K562 (cell line): Measurements from ENCODE around the gene HPD. TPM values are rescaled to one million over a fixed set of nuclear protein-coding genes. Genes with fewer than 3 reads are reported as not detected.
A peak's percentile ranks its signal among the peaks of the same experiment; 100 is the strongest.

ENCODE experiments used
- ATAC-seq: fragments of 200-7000 bp; cut with Tn5 transposase; 3 replicates; pipeline ENCODE4 v1.9.1; 2020; ENCODE audit warnings: moderate library complexity
- BruUV-seq: library from RNA; stranded (reverse); fragments of 400-500 nt; replicated peaks from 2 replicates; lab custom pipeline; 2021; lab: Mats Ljungman, UMichigan
- CTCF ChIA-PET: fragments of 300-600 bp; formaldehyde crosslinking; extraction: SDS; loops from one replicate; lab custom pipeline; 2021; ENCODE audit warnings: low intra/inter-chr PET ratio; lab: Yijun Ruan, JAX
- POLR2A ChIA-PET: fragments of 300-600, 350-650 bp; sonication (Branson Sonifier 250); formaldehyde crosslinking; extraction: SDS; loops from one replicate; lab custom pipeline; 2021; ENCODE audit warnings: antibody characterized with exemption, inconsistent platforms; lab: Yijun Ruan, JAX
- DNase-seq, 4 experiments: peaks; one replicate each; pipeline versions ENCODE4 v3.0.0 to v3.0.0-alpha.2; 2011 to 2018; ENCODE audit warnings: low spot score in 3 of 4, mixed read lengths in 3 of 4; ENCODE audit errors: extremely low read depth in 1 of 4
- FAIRE-seq: peaks from 2 replicates; lab custom pipeline; 2011; peaks lifted over from hg19 to GRCh38; lab: Jason Lieb, UNC
- H2AFZ ChIP-seq: 2 replicates; pipeline ENCODE4 v1.6.0; 2011; ENCODE audit warnings: low read depth, low read length, control low read depth, inconsistent platforms
- H3K27ac ChIP-seq: fragments of 200-600 bp; 3 replicates; pipeline ENCODE4 v1.8.0; 2011; ENCODE audit warnings: low read depth, mild to moderate bottlenecking, control low read depth, inconsistent platforms, low read length, moderate library complexity, mixed read lengths; ENCODE audit errors: extremely low read depth
- H3K27me3 ChIP-seq, 2 experiments: fragments of 300-600 bp in 1 of 2; 2 replicates in 1 of 2; 3 replicates in 1 of 2; pipeline versions ENCODE4 v1.6.0 to v1.8.0; 2011; ENCODE audit warnings: inconsistent platforms in 2 of 2, low read length in 2 of 2, mild to moderate bottlenecking in 1 of 2, mixed read lengths in 1 of 2, moderate library complexity in 1 of 2; ENCODE audit not compliant: control insufficient read depth in 2 of 2, insufficient read depth in 2 of 2
- H3K36me3 ChIP-seq: fragments of 300-600 bp; 3 replicates; pipeline ENCODE4 v1.8.0; 2011; ENCODE audit warnings: mild to moderate bottlenecking, low read length, inconsistent platforms; ENCODE audit not compliant: control insufficient read depth, insufficient read depth
- H3K4me1 ChIP-seq, 2 experiments: fragments of 200-600 bp in 1 of 2; replicated peaks in 1 of 2; 2 replicates in 1 of 2; 3 replicates in 1 of 2; pipeline versions ENCODE4 v1.5.1 to v1.8.0; 2011; ENCODE audit warnings: inconsistent platforms in 2 of 2, low read length in 2 of 2, mild to moderate bottlenecking in 1 of 2, mixed read lengths in 1 of 2, moderate library complexity in 1 of 2; ENCODE audit not compliant: control insufficient read depth in 2 of 2, insufficient read depth in 2 of 2
- H3K4me2 ChIP-seq: 2 replicates; pipeline ENCODE4 v1.6.1; 2011; ENCODE audit warnings: low read length, control low read depth, inconsistent platforms, mixed read lengths; ENCODE audit not compliant: insufficient read depth
- H3K4me3 ChIP-seq: fragments of 200-600 bp; sonication (generic), shearing (Covaris generic); 2 replicates; pipeline ENCODE4 v1.5.1; 2016; ENCODE audit warnings: control low read depth, inconsistent platforms
- H3K79me2 ChIP-seq: fragments of 200-600 bp; 3 replicates; pipeline ENCODE4 v1.8.0; 2011; ENCODE audit warnings: low read length, inconsistent platforms; ENCODE audit not compliant: control insufficient read depth, insufficient read depth
- H3K9ac ChIP-seq, 2 experiments: 2 replicates each; pipeline versions ENCODE4 v1.6.0 to v1.6.1; 2011; ENCODE audit warnings: low read depth in 2 of 2, low read length in 2 of 2, control low read depth in 1 of 2, inconsistent platforms in 1 of 2, mild to moderate bottlenecking in 1 of 2, mixed read lengths in 1 of 2; ENCODE audit not compliant: insufficient read depth in 1 of 2
- H3K9me1 ChIP-seq: one replicate; pipeline ENCODE4 v1.6.0; 2011; ENCODE audit warnings: inconsistent platforms, mild to moderate bottlenecking, low read length, moderate library complexity; ENCODE audit not compliant: control insufficient read depth, insufficient read depth
- H3K9me3 ChIP-seq: replicated peaks from 2 replicates; pipeline ENCODE4 v1.5.1; 2011; ENCODE audit warnings: low read depth, low read length, inconsistent platforms; ENCODE audit not compliant: control insufficient read depth, insufficient read depth
- H4K20me1 ChIP-seq: replicated peaks from 2 replicates; pipeline ENCODE4 v1.6.1; 2011; ENCODE audit warnings: low read length, inconsistent platforms, mixed read lengths; ENCODE audit not compliant: control insufficient read depth, insufficient read depth
- DACH1 ChIP-seq: fragments of 450-650 bp; IDR thresholded peaks from 2 replicates; pipeline ENCODE4 v1.6.1; 2018; ENCODE audit not compliant: partially characterized antibody
- NFATC3 ChIP-seq: fragments of 450-650 bp; IDR thresholded peaks from 2 replicates; pipeline ENCODE4 v1.6.1; 2017; ENCODE audit warnings: mild to moderate bottlenecking
- POLR2G ChIP-seq: fragments of 200-400 bp; formaldehyde crosslinking; IDR thresholded peaks from 2 replicates; pipeline ENCODE4 v1.6.1; 2017; ENCODE audit warnings: low read depth, mild to moderate bottlenecking, antibody characterized with exemption, low read length, moderate library complexity
- RFX1 ChIP-seq: fragments of 450-650 bp; IDR thresholded peaks from 2 replicates; pipeline ENCODE4 v1.6.1; 2016; ENCODE audit warnings: mild to moderate bottlenecking, moderate library complexity
- TAF1 ChIP-seq: IDR thresholded peaks from 2 replicates; pipeline ENCODE4 v1.6.1; 2011; ENCODE audit warnings: mild to moderate bottlenecking, low read length, moderate library complexity; ENCODE audit not compliant: insufficient read depth, control insufficient read depth, severe bottlenecking; ENCODE audit errors: extremely low read depth
- ZNF282 ChIP-seq: sonication (generic); formaldehyde crosslinking; IDR thresholded peaks from 2 replicates; pipeline ENCODE4 v1.8.1; 2023; ENCODE audit warnings: missing genetic modification reagents
- whole genome bisulfite sequencing: fragments of 100-300 bp; shearing (Covaris generic); methylation state at CpG from one replicate; pipeline ENCODE4 v1.1.6; 2016; ENCODE audit warnings: low coverage, mixed read lengths; ENCODE audit not compliant: insufficient coverage; ENCODE audit errors: missing lambda C conversion rate; 5-methylcytosine and 5-hydroxymethylcytosine counted together
- in situ Hi-C: fragments of 300-500 bp; cut with MboI; formaldehyde crosslinking; loops from 4 replicates; pipeline ENCODE4 v1.15.0; 2018; ENCODE audit warnings: inconsistent platforms, mixed read lengths
- intact Hi-C: fragments of 100-400 bp; cut with micrococcal nuclease; formaldehyde crosslinking; loops from 2 replicates; pipeline ENCODE4 v1.14.2; 2022
- polyA plus RNA-seq, 8 experiments: library from polyadenylated mRNA; depleted of rRNA in 4 of 8; stranded (reverse) in 5 of 8; unstranded in 3 of 8; fragments of >200 nt; fragmentation: Nextera tagmentation in 2 of 8; fragmentation: Illumina TruSeq in 1 of 8; extraction: Ambion mirVana in 2 of 8; extraction: Trizol in 1 of 8; gene quantifications; 2 replicates each; pipeline versions ENCODE4 v1.2.1 to v1.2.3, GENCODE V29; 2011 to 2014; ENCODE audit warnings: inconsistent platforms in 1 of 8, missing spikeins in 1 of 8
- total RNA-seq, 7 experiments: library from RNA; depleted of rRNA in 6 of 7; stranded (reverse); fragments of >200 nt in 6 of 7; fragmentation: Illumina TruSeq in 2 of 7; extraction: Trizol in 2 of 7; gene quantifications; 2 replicates each; pipeline versions ENCODE4 v1.2.1 to v1.2.3, GENCODE V29; 2011 to 2021; ENCODE audit warnings: low replicate concordance in 1 of 7
- TF ChIP-seq, protein P1 (sequence below): fragments of 250-450 bp; sonication (Bioruptor Pico); IDR thresholded peaks from 2 replicates; pipeline ENCODE4 v1.9.0; 2021; ENCODE audit warnings: mild to moderate bottlenecking, inconsistent platforms
- TF ChIP-seq, protein P2 (sequence below): fragments of 250-450 bp; sonication (Bioruptor Pico); IDR thresholded peaks from 2 replicates; pipeline ENCODE4 v1.4.0; 2020; ENCODE audit warnings: mild to moderate bottlenecking
- TF ChIP-seq, protein P3 (sequence below): fragments of 250-450 bp; sonication (Bioruptor Pico); IDR thresholded peaks from 2 replicates; pipeline ENCODE4 v1.5.0; 2021

Gene HPD
- total and polyA plus RNA-seq, 9 of the 15 experiments (the other 6 are each of a cell fraction or from before 2014, with no cell fraction given) = 0.06 to 0.29 (median 0.07) TPM; not detected in 4

DNA sequence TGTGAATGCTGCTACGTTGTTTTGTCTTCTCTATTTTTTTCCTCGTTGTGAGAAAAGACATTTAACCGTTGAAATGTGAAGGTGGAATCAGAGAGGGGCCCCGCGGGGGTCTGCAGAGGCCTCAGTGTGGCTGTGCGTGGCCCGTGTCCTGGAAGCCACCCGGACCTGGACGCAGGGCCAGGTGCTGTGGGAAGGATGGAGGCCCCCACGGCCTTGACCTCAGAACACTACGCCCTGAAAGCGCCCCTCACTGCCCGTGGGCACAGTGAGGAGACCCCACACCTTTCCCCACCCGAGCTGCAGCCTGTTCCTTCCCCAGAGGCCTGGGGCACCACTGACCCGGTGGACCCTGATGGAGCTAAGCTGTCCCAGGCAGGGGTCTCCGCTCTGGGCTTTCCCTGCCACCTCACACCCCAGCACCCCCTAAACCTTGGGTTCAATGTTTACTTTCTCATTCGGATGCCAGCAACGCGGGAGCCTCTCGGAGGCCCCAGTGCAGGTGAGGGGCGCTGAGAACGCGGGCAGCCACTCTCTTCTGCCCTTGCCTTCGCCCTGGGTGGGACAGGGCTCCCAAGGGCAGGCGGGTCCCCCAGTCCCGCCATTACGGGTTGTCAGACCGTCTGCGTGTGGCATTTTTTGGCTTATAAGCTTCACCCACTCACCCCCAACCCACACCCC, 27.9 kb downstream of the HPD start:
- Histone ChIP-seq H3K4me2 (no peak overlapping the region), H4K20me1 (no peaks in the 10 kb centered on the region), H3K9me1 (no peaks in the 10 kb centered on the region), H2AFZ (no peak overlapping the region), H3K9ac (peak overlapping the region in 1 of 2 experiments; percentile 73; a peak in 1 of 4 replicates), H3K9me3 (no peaks in the 10 kb centered on the region), H3K27ac (no peak overlapping the region), H3K4me1 (peaks cover 0 to 21% of the 10 kb centered on the region in 2 experiments; a peak in 2 of 5 replicates), H3K4me3 (no peak overlapping the region), H3K27me3 (no peaks in the 10 kb centered on the region), H3K36me3 (peaks cover 61% of the 10 kb centered on the region; the same call in 2 of the 3 replicates), H3K79me2 (no peaks in the 10 kb centered on the region)
- FAIRE-seq = no peak
- intact Hi-C loops (no loop called here), in situ Hi-C loops (loop anchor here (25.0 kb wide), 1 partner anchor 1557 kb away; the partner anchor contains the start of gene KMT5A)
- no peak for DNase-seq
- CTCF ChIA-PET = no interaction called here
- no peak for ATAC-seq
- POLR2A ChIA-PET = interaction anchor here (0.6 kb wide), 1 partner anchor 24 kb away, joined by 4 read pairs; no protein-coding TSS in a partner anchor
- TSS peak; percentile 49 for BruUV-seq
- WGBS = 93% methylated on average over 17 of the region's 29 CpGs
- TF ChIP-seq TAF1 = no peak
- no peak for TF ChIP-seq ZNF282
- TF ChIP-seq, protein P1, sequence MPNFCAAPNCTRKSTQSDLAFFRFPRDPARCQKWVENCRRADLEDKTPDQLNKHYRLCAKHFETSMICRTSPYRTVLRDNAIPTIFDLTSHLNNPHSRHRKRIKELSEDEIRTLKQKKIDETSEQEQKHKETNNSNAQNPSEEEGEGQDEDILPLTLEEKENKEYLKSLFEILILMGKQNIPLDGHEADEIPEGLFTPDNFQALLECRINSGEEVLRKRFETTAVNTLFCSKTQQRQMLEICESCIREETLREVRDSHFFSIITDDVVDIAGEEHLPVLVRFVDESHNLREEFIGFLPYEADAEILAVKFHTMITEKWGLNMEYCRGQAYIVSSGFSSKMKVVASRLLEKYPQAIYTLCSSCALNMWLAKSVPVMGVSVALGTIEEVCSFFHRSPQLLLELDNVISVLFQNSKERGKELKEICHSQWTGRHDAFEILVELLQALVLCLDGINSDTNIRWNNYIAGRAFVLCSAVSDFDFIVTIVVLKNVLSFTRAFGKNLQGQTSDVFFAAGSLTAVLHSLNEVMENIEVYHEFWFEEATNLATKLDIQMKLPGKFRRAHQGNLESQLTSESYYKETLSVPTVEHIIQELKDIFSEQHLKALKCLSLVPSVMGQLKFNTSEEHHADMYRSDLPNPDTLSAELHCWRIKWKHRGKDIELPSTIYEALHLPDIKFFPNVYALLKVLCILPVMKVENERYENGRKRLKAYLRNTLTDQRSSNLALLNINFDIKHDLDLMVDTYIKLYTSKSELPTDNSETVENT = no peak
- TF ChIP-seq RFX1 = no peak
- no peak for TF ChIP-seq NFATC3
- TF ChIP-seq, protein P2, sequence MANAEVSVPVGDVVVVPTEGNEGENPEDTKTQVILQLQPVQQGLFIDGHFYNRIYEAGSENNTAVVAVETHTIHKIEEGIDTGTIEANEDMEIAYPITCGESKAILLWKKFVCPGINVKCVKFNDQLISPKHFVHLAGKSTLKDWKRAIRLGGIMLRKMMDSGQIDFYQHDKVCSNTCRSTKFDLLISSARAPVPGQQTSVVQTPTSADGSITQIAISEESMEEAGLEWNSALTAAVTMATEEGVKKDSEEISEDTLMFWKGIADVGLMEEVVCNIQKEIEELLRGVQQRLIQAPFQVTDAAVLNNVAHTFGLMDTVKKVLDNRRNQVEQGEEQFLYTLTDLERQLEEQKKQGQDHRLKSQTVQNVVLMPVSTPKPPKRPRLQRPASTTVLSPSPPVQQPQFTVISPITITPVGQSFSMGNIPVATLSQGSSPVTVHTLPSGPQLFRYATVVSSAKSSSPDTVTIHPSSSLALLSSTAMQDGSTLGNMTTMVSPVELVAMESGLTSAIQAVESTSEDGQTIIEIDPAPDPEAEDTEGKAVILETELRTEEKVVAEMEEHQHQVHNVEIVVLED (CRISPR knock-in tag) = no peak
- TF ChIP-seq DACH1 = no peak
- TF ChIP-seq, protein P3, sequence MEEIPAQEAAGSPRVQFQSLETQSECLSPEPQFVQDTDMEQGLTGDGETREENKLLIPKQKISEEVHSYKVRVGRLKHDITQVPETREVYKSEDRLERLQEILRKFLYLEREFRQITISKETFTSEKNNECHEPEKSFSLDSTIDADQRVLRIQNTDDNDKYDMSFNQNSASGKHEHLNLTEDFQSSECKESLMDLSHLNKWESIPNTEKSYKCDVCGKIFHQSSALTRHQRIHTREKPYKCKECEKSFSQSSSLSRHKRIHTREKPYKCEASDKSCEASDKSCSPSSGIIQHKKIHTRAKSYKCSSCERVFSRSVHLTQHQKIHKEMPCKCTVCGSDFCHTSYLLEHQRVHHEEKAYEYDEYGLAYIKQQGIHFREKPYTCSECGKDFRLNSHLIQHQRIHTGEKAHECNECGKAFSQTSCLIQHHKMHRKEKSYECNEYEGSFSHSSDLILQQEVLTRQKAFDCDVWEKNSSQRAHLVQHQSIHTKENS = no peak
- TF ChIP-seq POLR2G = no peak
